Parathyroid adenoma (tissue), 2 donors: ENCODE data around the gene LSAMP.
"Not testable (repeated sequence)": the region's sequence is repeated elsewhere in the genome, so short reads cannot be mapped to it uniquely, and the experiment has no call there.

Experiments used
- H2AFZ ChIP-seq: fragments of 300-600 bp; sonication (generic); one replicate; pipeline ENCODE4 v1.7.0; 2017; ENCODE audit warnings: antibody characterized with exemption, mild to moderate bottlenecking
- H3K27ac ChIP-seq: fragments of 300-600 bp; sonication (generic); one replicate; pipeline ENCODE4 v1.7.0; 2017
- H3K27me3 ChIP-seq: fragments of 300-600 bp; sonication (generic); one replicate; pipeline ENCODE4 v1.7.0; 2017; ENCODE audit warnings: low read length; ENCODE audit not compliant: control insufficient read depth, insufficient read depth
- H3K36me3 ChIP-seq: fragments of 300-600 bp; sonication (generic); one replicate; pipeline ENCODE4 v1.7.0; 2017; ENCODE audit warnings: low read length; ENCODE audit not compliant: control insufficient read depth, insufficient read depth
- H3K4me1 ChIP-seq: fragments of 300-600 bp; sonication (generic); one replicate; pipeline ENCODE4 v1.7.0; 2017; ENCODE audit warnings: control low read depth
- H3K4me2 ChIP-seq: fragments of 300-600 bp; sonication (generic); one replicate; pipeline ENCODE4 v1.7.0; 2017; ENCODE audit warnings: low read length
- H3K4me3 ChIP-seq: fragments of 300-600 bp; sonication (generic); one replicate; pipeline ENCODE4 v1.7.0; 2017; ENCODE audit warnings: low read depth, low read length
- H3K79me2 ChIP-seq: fragments of 300-600 bp; sonication (generic); one replicate; pipeline ENCODE4 v1.7.0; 2017; ENCODE audit warnings: control low read depth
- H3K9ac ChIP-seq: fragments of 300-600 bp; sonication (generic); one replicate; pipeline ENCODE4 v1.7.0; 2017; ENCODE audit warnings: mild to moderate bottlenecking
- H3K9me3 ChIP-seq: fragments of 300-600 bp; sonication (generic); one replicate; pipeline ENCODE4 v1.7.0; 2017; ENCODE audit warnings: low read length; ENCODE audit not compliant: control insufficient read depth
- TF ChIP-seq, protein P1 (sequence below): fragments of 300-600 bp; sonication (generic); IDR thresholded peaks from one replicate; pipeline ENCODE4 v1.7.0; 2017; ENCODE audit warnings: antibody characterized with exemption, mild to moderate bottlenecking
- donor health status: primary hyperparathyroidism.

The LSAMP gene

DNA sequence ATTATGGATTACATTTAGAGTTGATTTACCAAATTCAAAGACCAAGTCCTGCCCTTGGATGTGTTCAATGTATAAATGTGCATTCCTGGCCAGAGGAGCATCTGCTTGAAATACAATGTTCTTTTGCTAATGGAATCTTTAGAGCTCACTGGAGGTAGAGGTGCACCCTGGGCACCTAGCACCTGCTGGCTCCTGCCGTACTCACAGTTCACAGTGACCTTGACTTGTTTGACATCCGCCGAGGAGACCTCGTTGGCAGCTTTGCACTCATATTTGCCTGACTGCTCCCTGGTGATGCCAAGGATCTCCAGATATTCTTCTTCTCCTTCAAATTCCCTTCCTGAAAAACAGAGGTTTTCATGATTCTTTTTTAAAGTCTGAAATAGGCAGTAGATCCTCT, 593.0 kb downstream of the LSAMP start:
- no peaks in the 10 kb centered on the region for H3K9me3 ChIP-seq
- H3K4me2 ChIP-seq = no peak overlapping the region
- H3K27ac ChIP-seq = no peak overlapping the region
- H3K4me3 ChIP-seq = no peak overlapping the region
- no peaks in the 10 kb centered on the region for H3K4me1 ChIP-seq
- no peaks in the 10 kb centered on the region for H3K36me3 ChIP-seq
- no peak overlapping the region for H3K9ac ChIP-seq
- no peak overlapping the region for H2AFZ ChIP-seq
- TF ChIP-seq, protein P1, sequence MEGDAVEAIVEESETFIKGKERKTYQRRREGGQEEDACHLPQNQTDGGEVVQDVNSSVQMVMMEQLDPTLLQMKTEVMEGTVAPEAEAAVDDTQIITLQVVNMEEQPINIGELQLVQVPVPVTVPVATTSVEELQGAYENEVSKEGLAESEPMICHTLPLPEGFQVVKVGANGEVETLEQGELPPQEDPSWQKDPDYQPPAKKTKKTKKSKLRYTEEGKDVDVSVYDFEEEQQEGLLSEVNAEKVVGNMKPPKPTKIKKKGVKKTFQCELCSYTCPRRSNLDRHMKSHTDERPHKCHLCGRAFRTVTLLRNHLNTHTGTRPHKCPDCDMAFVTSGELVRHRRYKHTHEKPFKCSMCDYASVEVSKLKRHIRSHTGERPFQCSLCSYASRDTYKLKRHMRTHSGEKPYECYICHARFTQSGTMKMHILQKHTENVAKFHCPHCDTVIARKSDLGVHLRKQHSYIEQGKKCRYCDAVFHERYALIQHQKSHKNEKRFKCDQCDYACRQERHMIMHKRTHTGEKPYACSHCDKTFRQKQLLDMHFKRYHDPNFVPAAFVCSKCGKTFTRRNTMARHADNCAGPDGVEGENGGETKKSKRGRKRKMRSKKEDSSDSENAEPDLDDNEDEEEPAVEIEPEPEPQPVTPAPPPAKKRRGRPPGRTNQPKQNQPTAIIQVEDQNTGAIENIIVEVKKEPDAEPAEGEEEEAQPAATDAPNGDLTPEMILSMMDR = no peak
- H3K27me3 ChIP-seq = no peaks in the 10 kb centered on the region
- H3K79me2 ChIP-seq = no peaks in the 10 kb centered on the region

DNA sequence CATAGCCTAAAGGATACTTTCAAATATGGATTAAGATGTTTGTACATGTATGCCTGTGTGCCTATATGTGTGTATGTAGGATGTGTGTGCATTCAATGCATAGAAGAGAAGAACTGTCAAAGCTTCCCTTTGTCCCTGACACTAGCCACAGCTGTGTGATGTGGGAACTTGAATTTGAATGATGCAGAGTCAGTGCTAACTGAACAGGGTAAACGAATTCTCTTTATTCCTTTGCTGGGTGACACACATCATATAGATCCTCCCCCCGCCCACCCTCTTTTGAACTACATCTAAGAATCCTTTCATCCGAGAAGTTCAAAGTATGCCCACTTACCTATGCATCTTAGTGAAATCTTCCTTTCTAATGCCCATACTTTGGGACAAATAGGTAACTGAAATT, 593.7 kb downstream of the LSAMP start:
- no peak overlapping the region for H3K4me2 ChIP-seq
- TF ChIP-seq, protein P1 = no peak
- H3K27me3 ChIP-seq = no peaks in the 10 kb centered on the region
- H2AFZ ChIP-seq = no peak overlapping the region
- H3K4me1 ChIP-seq = no peaks in the 10 kb centered on the region
- no peaks in the 10 kb centered on the region for H3K36me3 ChIP-seq
- H3K4me3 ChIP-seq = no peak overlapping the region
- H3K27ac ChIP-seq = no peak overlapping the region
- H3K9me3 ChIP-seq = no peaks in the 10 kb centered on the region
- H3K79me2 ChIP-seq = no peaks in the 10 kb centered on the region
- H3K9ac ChIP-seq = no peak overlapping the region

DNA sequence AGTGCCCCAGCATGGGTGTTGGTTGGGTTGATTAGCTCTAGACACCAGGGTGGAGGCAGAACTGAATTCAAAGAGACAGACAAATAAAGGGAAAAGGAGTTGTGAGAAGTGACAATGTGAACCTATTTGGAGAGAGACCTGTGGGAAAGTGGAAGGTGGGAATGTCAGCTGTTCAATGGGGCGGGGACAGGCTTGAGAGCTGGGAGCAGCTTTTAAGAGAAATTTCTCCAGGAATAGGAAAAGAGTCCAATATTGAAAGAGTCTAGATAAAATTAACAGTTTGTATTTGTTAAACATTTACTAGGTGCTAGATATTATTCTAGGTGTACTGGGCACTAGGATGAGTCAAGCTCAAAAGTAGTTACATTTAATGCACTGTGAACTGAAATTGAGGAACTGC, 596.6 kb downstream of the LSAMP start:
- no peaks in the 10 kb centered on the region for H3K9me3 ChIP-seq
- no peaks in the 10 kb centered on the region for H3K36me3 ChIP-seq
- H3K4me2 ChIP-seq = no peak overlapping the region
- H3K79me2 ChIP-seq = no peaks in the 10 kb centered on the region
- TF ChIP-seq, protein P1 = no peak
- H3K9ac ChIP-seq = no peak overlapping the region
- H3K27ac ChIP-seq = no peak overlapping the region
- no peak overlapping the region for H2AFZ ChIP-seq
- H3K4me1 ChIP-seq = no peaks in the 10 kb centered on the region
- H3K27me3 ChIP-seq = no peaks in the 10 kb centered on the region
- H3K4me3 ChIP-seq = no peak overlapping the region

DNA sequence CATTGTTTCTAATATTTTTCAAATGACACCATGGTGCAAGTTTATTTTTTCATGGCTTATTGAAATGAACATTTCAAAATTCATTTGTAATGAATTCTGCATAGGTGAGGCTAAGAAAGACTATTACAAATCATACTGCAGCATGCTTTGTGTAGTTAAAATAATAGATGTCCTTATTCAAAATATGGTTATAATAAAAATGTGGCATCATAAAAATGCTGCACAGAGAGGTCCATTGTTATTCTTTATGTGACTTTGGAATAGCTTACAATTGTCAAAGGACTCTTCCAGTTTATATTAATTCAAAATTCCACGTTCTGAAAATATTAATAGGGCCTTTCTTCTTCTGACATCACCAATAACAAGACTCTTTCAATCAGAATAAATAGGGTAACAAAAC, 599.3 kb downstream of the LSAMP start:
- Histone ChIP-seq H2AFZ (no peak overlapping the region), H3K27ac (no peak overlapping the region), H3K4me2 (no peak overlapping the region), H3K4me3 (no peak overlapping the region), H3K36me3 (no peaks in the 10 kb centered on the region), H3K9me3 (no peaks in the 10 kb centered on the region), H3K4me1 (no peaks in the 10 kb centered on the region), H3K9ac (no peak overlapping the region), H3K79me2 (no peaks in the 10 kb centered on the region), H3K27me3 (no peaks in the 10 kb centered on the region)
- TF ChIP-seq, protein P1 = no peak

DNA sequence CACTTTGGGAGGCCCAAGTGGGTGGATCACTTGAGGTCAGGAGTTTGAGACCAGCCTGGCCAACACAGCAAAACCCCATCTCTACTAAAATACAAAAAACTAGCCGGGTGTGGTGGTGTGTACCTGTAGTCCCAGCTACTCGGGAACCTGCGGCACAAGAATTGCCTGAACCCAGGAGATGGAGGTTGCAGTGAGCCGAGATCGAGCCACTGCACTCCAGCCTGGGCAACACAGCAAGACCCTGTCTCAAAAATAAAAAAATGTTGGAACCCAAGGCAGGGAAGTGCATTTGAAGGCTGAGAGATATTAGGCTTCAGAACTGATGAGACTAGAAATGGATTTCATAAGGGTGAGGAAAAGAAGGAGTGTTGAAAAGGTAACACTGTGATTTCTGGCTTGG, 600.6 kb downstream of the LSAMP start:
- H3K36me3 ChIP-seq, H3K79me2 ChIP-seq, H3K4me1 ChIP-seq, H3K4me3 ChIP-seq, H3K9ac ChIP-seq, H3K27ac ChIP-seq, H3K9me3 ChIP-seq, H2AFZ ChIP-seq, H3K4me2 ChIP-seq, H3K27me3 ChIP-seq: not testable (repeated sequence)
